HepG2 (cell line): ENCODE data around the gene HDHD3. TPM values are rescaled to one million over a fixed set of nuclear protein-coding genes. Genes with fewer than 3 reads are reported as not detected.

Experiments used
- ATF1 ChIP-seq: IDR thresholded peaks from 2 replicates; pipeline ENCODE4 v1.6.1; 2016; ENCODE audit warnings: mild to moderate bottlenecking, control low read depth
- BCL6 ChIP-seq: IDR thresholded peaks from 2 replicates; pipeline ENCODE4 v1.6.1; 2016; ENCODE audit warnings: missing genetic modification reagents, missing compliant biosample characterization
- DNMT3B ChIP-seq: conservative IDR thresholded peaks from 2 replicates; pipeline ENCODE4 v1.6.1; 2016; ENCODE audit warnings: missing biosample characterization, control low read depth
- FOXC1 ChIP-seq: sonication (generic); formaldehyde crosslinking; IDR thresholded peaks from 2 replicates; pipeline ENCODE4 v1.8.0; 2022; ENCODE audit warnings: mild to moderate bottlenecking, missing genetic modification reagents, borderline replicate concordance
- HOXA3 ChIP-seq: sonication (generic); formaldehyde crosslinking; IDR thresholded peaks from 2 replicates; pipeline ENCODE4 v1.5.0; 2020; ENCODE audit warnings: missing genetic modification reagents
- KDM1A ChIP-seq: IDR thresholded peaks from 2 replicates; pipeline ENCODE4 v1.6.1; 2016; ENCODE audit warnings: missing compliant biosample characterization
- KDM4B ChIP-seq: sonication (generic); formaldehyde crosslinking; IDR thresholded peaks from 2 replicates; pipeline ENCODE4 v1.4.0; 2020; ENCODE audit warnings: missing genetic modification reagents
- MAFG ChIP-seq: sonication (generic); formaldehyde crosslinking; IDR thresholded peaks from 2 replicates; pipeline ENCODE4 v1.5.1; 2020; ENCODE audit warnings: mild to moderate bottlenecking, missing genetic modification reagents
- MED8 ChIP-seq: sonication (generic); formaldehyde crosslinking; IDR thresholded peaks from 2 replicates; pipeline ENCODE4 v1.8.1; 2023; ENCODE audit warnings: mild to moderate bottlenecking, missing genetic modification reagents; ENCODE audit not compliant: insufficient replicate concordance
- POGZ ChIP-seq: sonication (generic); formaldehyde crosslinking; IDR thresholded peaks from 2 replicates; pipeline ENCODE4 v1.4.0; 2020; ENCODE audit warnings: mild to moderate bottlenecking, missing genetic modification reagents
- RBAK ChIP-seq: sonication (generic); formaldehyde crosslinking; IDR thresholded peaks from 2 replicates; pipeline ENCODE4 v1.5.1; 2020; ENCODE audit warnings: mild to moderate bottlenecking, missing genetic modification reagents
- RFXANK ChIP-seq: IDR thresholded peaks from 2 replicates; pipeline ENCODE4 v1.6.1; 2016
- TEAD2 ChIP-seq: sonication (generic); formaldehyde crosslinking; IDR thresholded peaks from 2 replicates; pipeline ENCODE4 v1.9.0; 2021; ENCODE audit warnings: missing genetic modification reagents
- TEAD3 ChIP-seq: optimal IDR thresholded peaks from 2 replicates; pipeline ENCODE3; 2016; ENCODE audit warnings: borderline replicate concordance
- ZFP1 ChIP-seq: IDR thresholded peaks from 2 replicates; pipeline ENCODE4 v1.6.1; 2016
- ZNF230 ChIP-seq: sonication (generic); formaldehyde crosslinking; IDR thresholded peaks from 2 replicates; pipeline ENCODE4 v1.4.0; 2020; ENCODE audit warnings: mild to moderate bottlenecking, missing genetic modification reagents
- ZNF337 ChIP-seq: sonication (generic); formaldehyde crosslinking; IDR thresholded peaks from 2 replicates; pipeline ENCODE4 v1.5.1; 2020; ENCODE audit warnings: missing genetic modification reagents, low read depth, mild to moderate bottlenecking, borderline replicate concordance
- ZNF343 ChIP-seq: sonication (generic); formaldehyde crosslinking; IDR thresholded peaks from 2 replicates; pipeline ENCODE4 v1.4.0; 2020; ENCODE audit warnings: mild to moderate bottlenecking, missing genetic modification reagents
- ZZZ3 ChIP-seq: sonication (generic); formaldehyde crosslinking; IDR thresholded peaks from 2 replicates; pipeline ENCODE4 v1.4.0; 2020; ENCODE audit warnings: missing genetic modification reagents, mild to moderate bottlenecking, borderline replicate concordance
- polyA plus RNA-seq, 8 experiments: library from polyadenylated mRNA; depleted of rRNA in 3 of 8; stranded (reverse) in 7 of 8; unstranded in 1 of 8; fragments of >200 nt; fragmentation: Illumina TruSeq in 4 of 8; extraction: Trizol in 4 of 8; gene quantifications; 2 replicates each; pipeline versions ENCODE4 v1.2.1 to v1.2.3, GENCODE V29; 2011 to 2016; ENCODE audit warnings: low read depth in 4 of 8, missing spikeins in 1 of 8, mixed read lengths in 1 of 8; ENCODE audit not compliant: insufficient read depth in 1 of 8
- total RNA-seq, 5 experiments: library from RNA; depleted of rRNA; stranded (reverse); fragments of >200 nt; fragmentation: Illumina TruSeq; extraction: Trizol; gene quantifications; 2 replicates each; pipeline ENCODE4 v1.2.3, GENCODE V29; 2016; ENCODE audit warnings: low read depth in 1 of 5
- TF ChIP-seq, protein P1 (sequence below): sonication (generic); formaldehyde crosslinking; IDR thresholded peaks from 2 replicates; pipeline ENCODE4 v1.4.0; 2020; ENCODE audit warnings: missing genetic modification reagents; ENCODE audit errors: not compliant biosample characterization
- TF ChIP-seq, protein P2 (sequence below): fragments of 450-650 bp; IDR thresholded peaks from 2 replicates; pipeline ENCODE4 v1.6.1; 2017; ENCODE audit warnings: mild to moderate bottlenecking
- TF ChIP-seq, protein P3 (sequence below): sonication (generic); formaldehyde crosslinking; IDR thresholded peaks from 2 replicates; pipeline ENCODE4 v1.5.0; 2020; ENCODE audit warnings: mild to moderate bottlenecking, missing genetic modification reagents, moderate library complexity
- TF ChIP-seq, protein P4 (sequence below): sonication (generic); formaldehyde crosslinking; IDR thresholded peaks from 2 replicates; pipeline ENCODE4 v1.5.0; 2020; ENCODE audit warnings: missing genetic modification reagents, mild to moderate bottlenecking, borderline replicate concordance
- TF ChIP-seq, protein P5 (sequence below): sonication (generic); formaldehyde crosslinking; IDR thresholded peaks from 2 replicates; pipeline ENCODE4 v1.4.0; 2020; ENCODE audit warnings: missing genetic modification reagents

Gene HDHD3
- total and polyA plus RNA-seq, 2 of the 13 experiments (the other 11 are each of a cell fraction or from before 2014, with no cell fraction given) = 23.1 to 38.5 TPM

DNA sequence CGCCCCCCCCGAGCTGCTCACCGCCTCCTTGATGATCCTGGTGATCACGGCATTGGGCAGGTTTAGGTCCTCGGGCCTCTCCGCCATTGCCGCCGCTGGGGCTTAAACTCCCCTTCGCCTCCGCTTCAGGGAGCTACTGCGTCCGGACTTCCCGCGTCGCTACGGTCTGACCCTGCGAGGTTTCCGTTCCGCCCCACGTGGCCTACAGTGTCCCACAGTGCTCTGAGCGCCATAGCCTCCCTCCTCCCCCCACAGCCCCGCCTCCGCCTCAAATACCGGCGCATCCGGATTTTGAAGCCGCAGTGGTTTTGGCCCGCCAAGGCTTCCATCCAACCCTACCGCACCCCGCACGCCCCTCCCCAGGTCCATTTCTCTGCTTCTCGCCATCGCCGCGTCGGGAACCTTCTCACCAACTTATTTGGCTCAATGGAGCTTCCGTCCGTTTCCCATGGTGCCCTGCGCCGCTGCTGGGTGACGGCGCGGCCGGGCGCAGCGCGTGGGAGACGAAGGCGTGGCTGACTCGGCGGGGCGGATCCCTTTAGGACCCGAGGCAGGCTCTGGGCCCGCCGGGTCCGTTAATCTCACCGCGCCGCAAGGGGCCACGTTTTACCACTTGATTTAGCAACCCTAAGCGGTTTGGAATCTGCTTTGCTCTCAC is 33.5 kb upstream of the HDHD3 start, which contains the start of the genes C9orf43 and POLE3 (continued):
- peak; percentile 82 for TF ChIP-seq FOXC1 (CRISPR knock-in tag)
- TF ChIP-seq, protein P1, sequence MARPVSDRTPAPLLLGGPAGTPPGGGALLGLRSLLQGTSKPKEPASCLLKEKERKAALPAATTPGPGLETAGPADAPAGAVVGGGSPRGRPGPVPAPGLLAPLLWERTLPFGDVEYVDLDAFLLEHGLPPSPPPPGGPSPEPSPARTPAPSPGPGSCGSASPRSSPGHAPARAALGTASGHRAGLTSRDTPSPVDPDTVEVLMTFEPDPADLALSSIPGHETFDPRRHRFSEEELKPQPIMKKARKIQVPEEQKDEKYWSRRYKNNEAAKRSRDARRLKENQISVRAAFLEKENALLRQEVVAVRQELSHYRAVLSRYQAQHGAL (CRISPR knock-in tag) = peak; percentile 58
- peak; percentile 69; the same call in 1 of the 2 replicates for TF ChIP-seq ATF1
- no peak for TF ChIP-seq KDM1A (CRISPR knock-in tag)
- TF ChIP-seq, protein P2, sequence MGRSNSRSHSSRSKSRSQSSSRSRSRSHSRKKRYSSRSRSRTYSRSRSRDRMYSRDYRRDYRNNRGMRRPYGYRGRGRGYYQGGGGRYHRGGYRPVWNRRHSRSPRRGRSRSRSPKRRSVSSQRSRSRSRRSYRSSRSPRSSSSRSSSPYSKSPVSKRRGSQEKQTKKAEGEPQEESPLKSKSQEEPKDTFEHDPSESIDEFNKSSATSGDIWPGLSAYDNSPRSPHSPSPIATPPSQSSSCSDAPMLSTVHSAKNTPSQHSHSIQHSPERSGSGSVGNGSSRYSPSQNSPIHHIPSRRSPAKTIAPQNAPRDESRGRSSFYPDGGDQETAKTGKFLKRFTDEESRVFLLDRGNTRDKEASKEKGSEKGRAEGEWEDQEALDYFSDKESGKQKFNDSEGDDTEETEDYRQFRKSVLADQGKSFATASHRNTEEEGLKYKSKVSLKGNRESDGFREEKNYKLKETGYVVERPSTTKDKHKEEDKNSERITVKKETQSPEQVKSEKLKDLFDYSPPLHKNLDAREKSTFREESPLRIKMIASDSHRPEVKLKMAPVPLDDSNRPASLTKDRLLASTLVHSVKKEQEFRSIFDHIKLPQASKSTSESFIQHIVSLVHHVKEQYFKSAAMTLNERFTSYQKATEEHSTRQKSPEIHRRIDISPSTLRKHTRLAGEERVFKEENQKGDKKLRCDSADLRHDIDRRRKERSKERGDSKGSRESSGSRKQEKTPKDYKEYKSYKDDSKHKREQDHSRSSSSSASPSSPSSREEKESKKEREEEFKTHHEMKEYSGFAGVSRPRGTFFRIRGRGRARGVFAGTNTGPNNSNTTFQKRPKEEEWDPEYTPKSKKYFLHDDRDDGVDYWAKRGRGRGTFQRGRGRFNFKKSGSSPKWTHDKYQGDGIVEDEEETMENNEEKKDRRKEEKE = no peak
- TF ChIP-seq RBAK (CRISPR knock-in tag) = no peak
- peak; percentile 79 for TF ChIP-seq MED8 (CRISPR knock-in tag)
- no peak for TF ChIP-seq MAFG (CRISPR knock-in tag)
- peak; percentile 95 for TF ChIP-seq HOXA3 (CRISPR knock-in tag)
- TF ChIP-seq, protein P3, sequence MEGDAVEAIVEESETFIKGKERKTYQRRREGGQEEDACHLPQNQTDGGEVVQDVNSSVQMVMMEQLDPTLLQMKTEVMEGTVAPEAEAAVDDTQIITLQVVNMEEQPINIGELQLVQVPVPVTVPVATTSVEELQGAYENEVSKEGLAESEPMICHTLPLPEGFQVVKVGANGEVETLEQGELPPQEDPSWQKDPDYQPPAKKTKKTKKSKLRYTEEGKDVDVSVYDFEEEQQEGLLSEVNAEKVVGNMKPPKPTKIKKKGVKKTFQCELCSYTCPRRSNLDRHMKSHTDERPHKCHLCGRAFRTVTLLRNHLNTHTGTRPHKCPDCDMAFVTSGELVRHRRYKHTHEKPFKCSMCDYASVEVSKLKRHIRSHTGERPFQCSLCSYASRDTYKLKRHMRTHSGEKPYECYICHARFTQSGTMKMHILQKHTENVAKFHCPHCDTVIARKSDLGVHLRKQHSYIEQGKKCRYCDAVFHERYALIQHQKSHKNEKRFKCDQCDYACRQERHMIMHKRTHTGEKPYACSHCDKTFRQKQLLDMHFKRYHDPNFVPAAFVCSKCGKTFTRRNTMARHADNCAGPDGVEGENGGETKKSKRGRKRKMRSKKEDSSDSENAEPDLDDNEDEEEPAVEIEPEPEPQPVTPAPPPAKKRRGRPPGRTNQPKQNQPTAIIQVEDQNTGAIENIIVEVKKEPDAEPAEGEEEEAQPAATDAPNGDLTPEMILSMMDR (CRISPR knock-in tag) = peak; percentile 42
- TF ChIP-seq RFXANK = 0 out of 2 replicates have a peak, but pooled peaks have one; percentile 52
- TF ChIP-seq DNMT3B (CRISPR knock-in tag) = peak; percentile 82; the same call in 1 of the 2 replicates
- peak; percentile 75 for TF ChIP-seq TEAD3 (CRISPR knock-in tag)
- TF ChIP-seq KDM4B (CRISPR knock-in tag) = peak; percentile 62; the same call in 1 of the 2 replicates
- TF ChIP-seq, protein P4, sequence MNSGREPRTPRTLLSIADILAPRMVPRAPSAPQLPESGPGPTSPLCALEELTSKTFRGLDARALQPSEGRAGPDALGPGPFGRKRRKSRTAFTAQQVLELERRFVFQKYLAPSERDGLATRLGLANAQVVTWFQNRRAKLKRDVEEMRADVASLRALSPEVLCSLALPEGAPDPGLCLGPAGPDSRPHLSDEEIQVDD (CRISPR knock-in tag) = no peak
- peak; percentile 93; the same call in 1 of the 2 replicates for TF ChIP-seq ZZZ3
- TF ChIP-seq ZFP1 (CRISPR knock-in tag) = 0 out of 2 replicates have a peak, but pooled peaks have one; percentile 32
- peak; percentile 96 for TF ChIP-seq POGZ (CRISPR knock-in tag)
- peak; percentile 34 for TF ChIP-seq BCL6 (CRISPR knock-in tag)
- peak; percentile 33; the same call in 1 of the 2 replicates for TF ChIP-seq ZNF337 (CRISPR knock-in tag)
- peak; percentile 86; the same call in 1 of the 2 replicates for TF ChIP-seq ZNF343 (CRISPR knock-in tag)
- TF ChIP-seq ZNF230 (CRISPR knock-in tag) = peak; percentile 85
- no peak; the same call in 1 of the 2 replicates for TF ChIP-seq TEAD2 (CRISPR knock-in tag)
- TF ChIP-seq, protein P5, sequence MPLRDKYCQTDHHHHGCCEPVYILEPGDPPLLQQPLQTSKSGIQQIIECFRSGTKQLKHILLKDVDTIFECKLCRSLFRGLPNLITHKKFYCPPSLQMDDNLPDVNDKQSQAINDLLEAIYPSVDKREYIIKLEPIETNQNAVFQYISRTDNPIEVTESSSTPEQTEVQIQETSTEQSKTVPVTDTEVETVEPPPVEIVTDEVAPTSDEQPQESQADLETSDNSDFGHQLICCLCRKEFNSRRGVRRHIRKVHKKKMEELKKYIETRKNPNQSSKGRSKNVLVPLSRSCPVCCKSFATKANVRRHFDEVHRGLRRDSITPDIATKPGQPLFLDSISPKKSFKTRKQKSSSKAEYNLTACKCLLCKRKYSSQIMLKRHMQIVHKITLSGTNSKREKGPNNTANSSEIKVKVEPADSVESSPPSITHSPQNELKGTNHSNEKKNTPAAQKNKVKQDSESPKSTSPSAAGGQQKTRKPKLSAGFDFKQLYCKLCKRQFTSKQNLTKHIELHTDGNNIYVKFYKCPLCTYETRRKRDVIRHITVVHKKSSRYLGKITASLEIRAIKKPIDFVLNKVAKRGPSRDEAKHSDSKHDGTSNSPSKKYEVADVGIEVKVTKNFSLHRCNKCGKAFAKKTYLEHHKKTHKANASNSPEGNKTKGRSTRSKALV (CRISPR knock-in tag) = peak; percentile 69; the same call in 1 of the 2 replicates
